HUES48 (cell line): Measurements from ENCODE around the gene KIF26A.

Experiments
- H3K27ac ChIP-seq: one replicate; pipeline ENCODE4 v1.7.0; 2013; ENCODE audit warnings: low read depth, low read length, inconsistent platforms
- H3K27me3 ChIP-seq: 2 replicates; pipeline ENCODE4 v1.6.1; 2013; ENCODE audit warnings: mild to moderate bottlenecking, low read length; ENCODE audit not compliant: control insufficient read depth, insufficient read depth
- H3K36me3 ChIP-seq: 2 replicates; pipeline ENCODE4 v1.6.1; 2013; ENCODE audit warnings: low read length; ENCODE audit not compliant: control insufficient read depth, insufficient read depth
- H3K4me1 ChIP-seq: 2 replicates; pipeline ENCODE4 v1.6.1; 2013; ENCODE audit warnings: mild to moderate bottlenecking, low read length; ENCODE audit not compliant: control insufficient read depth, insufficient read depth
- H3K4me3 ChIP-seq: 2 replicates; pipeline ENCODE4 v1.5.1; 2013; ENCODE audit warnings: mild to moderate bottlenecking, low read depth, low read length
- H3K9ac ChIP-seq: 2 replicates; pipeline ENCODE4 v1.6.1; 2013; ENCODE audit warnings: mild to moderate bottlenecking, low read depth, low read length, moderate library complexity
- H3K9me3 ChIP-seq: 2 replicates; pipeline ENCODE4 v1.6.1; 2013; ENCODE audit warnings: low read length; ENCODE audit not compliant: control insufficient read depth, insufficient read depth

KIF26A gene

DNA sequence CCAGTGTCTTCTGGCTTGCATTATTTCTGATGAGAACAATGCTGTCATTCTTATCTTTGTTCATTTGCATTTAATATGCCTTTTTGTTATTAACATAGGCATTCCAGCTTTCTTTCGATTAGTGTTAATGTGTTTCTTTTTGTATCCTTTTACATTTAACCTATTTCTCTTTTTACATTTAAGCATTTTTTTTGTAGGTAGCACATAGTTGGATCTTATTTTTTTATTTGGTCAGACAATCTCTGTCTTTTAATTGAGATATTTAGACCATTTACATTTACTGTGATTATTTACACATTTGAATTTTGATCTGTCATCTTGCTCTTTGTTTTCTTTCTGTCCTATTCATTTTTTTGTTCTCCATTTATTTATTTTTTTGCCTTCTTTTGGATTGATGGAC lies 14.5 kb upstream of the KIF26A start:
- Histone ChIP-seq H3K9me3 (peaks cover 10% of the 10 kb centered on the region; the same call in 1 of the 2 replicates), H3K9ac (no peak overlapping the region), H3K4me1 (no peaks in the 10 kb centered on the region; the same call in 1 of the 2 replicates), H3K4me3 (no peak overlapping the region), H3K27me3 (peaks cover 6% of the 10 kb centered on the region), H3K27ac (no peak overlapping the region), H3K36me3 (no peaks in the 10 kb centered on the region)

DNA sequence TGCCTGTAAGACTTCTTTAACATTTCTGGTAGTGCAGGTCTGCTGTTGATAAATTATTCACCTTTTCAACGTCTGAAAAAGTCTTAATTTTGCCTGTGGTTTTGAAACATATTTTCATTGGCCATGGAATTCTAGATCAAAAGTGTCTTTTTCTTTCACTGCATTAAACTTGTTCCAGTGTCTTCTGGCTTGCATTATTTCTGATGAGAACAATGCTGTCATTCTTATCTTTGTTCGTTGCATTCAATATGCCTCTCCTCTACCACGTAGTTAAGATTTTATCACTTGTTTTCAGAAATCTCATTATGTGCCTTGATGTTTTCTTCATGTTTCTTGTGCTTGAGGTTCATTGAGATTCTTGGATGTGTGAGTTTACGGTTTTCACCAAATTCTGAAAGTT lies 13.4 kb upstream of the KIF26A start:
- peaks cover 14% of the 10 kb centered on the region; the same call in 1 of the 2 replicates for H3K9me3 ChIP-seq
- no peaks in the 10 kb centered on the region; the same call in 1 of the 2 replicates for H3K4me1 ChIP-seq
- H3K9ac ChIP-seq = no peak overlapping the region

DNA sequence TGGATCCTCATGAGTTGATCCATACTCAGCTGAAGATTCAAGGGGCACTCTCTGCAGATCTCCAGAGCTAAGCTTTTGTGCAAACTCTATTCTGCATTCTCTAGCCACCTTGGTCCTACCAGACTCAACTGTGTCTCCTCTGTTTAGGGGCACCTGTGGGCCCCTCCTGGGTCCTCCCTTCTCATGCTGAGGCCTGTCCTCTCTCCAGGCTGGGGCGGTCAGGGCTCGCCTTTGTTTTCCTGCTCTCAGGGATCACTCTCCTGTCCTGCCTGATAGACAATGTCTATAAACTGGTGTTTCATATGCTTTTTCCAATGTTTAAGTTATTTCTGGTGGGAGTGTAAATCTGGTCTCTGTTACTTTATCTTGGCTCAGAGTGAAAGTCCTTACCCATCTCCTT lies 11.6 kb upstream of the KIF26A start:
- no peaks in the 10 kb centered on the region; the same call in 1 of the 2 replicates for H3K4me1 ChIP-seq
- no peak overlapping the region for H3K9ac ChIP-seq
- H3K36me3 ChIP-seq = no peaks in the 10 kb centered on the region
- no peak overlapping the region for H3K27ac ChIP-seq
- H3K9me3 ChIP-seq = peaks cover 14% of the 10 kb centered on the region; the same call in 1 of the 2 replicates
- no peaks in the 10 kb centered on the region for H3K27me3 ChIP-seq
- H3K4me3 ChIP-seq = no peak overlapping the region

More for the DNA sequence above, 13.4 kb upstream of the KIF26A start:
- Histone ChIP-seq H3K27me3 (no peaks in the 10 kb centered on the region; the same call in 1 of the 2 replicates), H3K27ac (no peak overlapping the region), H3K36me3 (no peaks in the 10 kb centered on the region), H3K4me3 (no peak overlapping the region)

DNA sequence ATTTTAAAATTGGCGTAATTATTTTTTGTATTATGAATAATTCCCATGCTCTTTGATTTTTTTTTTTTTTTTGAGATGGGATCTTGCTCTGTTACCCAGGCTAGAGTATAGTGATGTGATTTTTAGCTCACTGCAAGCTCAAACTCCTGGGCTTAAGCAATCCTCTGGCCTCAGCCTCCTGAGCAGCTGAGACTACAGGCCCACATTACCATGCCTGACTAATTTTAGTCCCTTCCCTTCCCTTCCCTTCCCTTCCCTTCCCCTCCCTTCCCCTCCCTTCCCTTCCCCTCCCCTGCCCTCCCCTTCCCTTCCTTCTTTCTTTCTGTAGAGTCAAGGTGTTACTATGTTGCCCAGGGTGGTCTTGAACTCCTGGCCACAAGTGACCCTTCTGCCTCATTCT lies 9.4 kb upstream of the KIF26A start:
- Histone ChIP-seq H3K36me3 (no peaks in the 10 kb centered on the region), H3K27ac (no peak overlapping the region), H3K9me3 (peaks cover 13% of the 10 kb centered on the region; the same call in 1 of the 2 replicates), H3K4me3 (no peak overlapping the region), H3K9ac (no peak overlapping the region), H3K27me3 (no peaks in the 10 kb centered on the region), H3K4me1 (no peaks in the 10 kb centered on the region)

GRCh38 chr14:104129556-104129955 lies 8.8 kb upstream of the KIF26A start:
- H3K27ac ChIP-seq = no peak overlapping the region
- H3K4me3 ChIP-seq = no peak overlapping the region
- H3K9ac ChIP-seq = no peak overlapping the region
- peaks cover 11% of the 10 kb centered on the region; the same call in 1 of the 2 replicates for H3K9me3 ChIP-seq
- no peaks in the 10 kb centered on the region for H3K27me3 ChIP-seq
- H3K4me1 ChIP-seq = no peaks in the 10 kb centered on the region
- no peaks in the 10 kb centered on the region for H3K36me3 ChIP-seq

GRCh38 chr14:104130974-104131651 lies 7.3 kb upstream of the KIF26A start:
- Histone ChIP-seq H3K36me3 (no peaks in the 10 kb centered on the region), H3K4me3 (no peak overlapping the region), H3K9ac (no peak overlapping the region), H3K27me3 (peaks cover 14% of the 10 kb centered on the region), H3K4me1 (no peaks in the 10 kb centered on the region), H3K27ac (no peak overlapping the region), H3K9me3 (0 out of 2 replicates have a peak, but pooled peaks cover 7% of the 10 kb centered on the region)

DNA sequence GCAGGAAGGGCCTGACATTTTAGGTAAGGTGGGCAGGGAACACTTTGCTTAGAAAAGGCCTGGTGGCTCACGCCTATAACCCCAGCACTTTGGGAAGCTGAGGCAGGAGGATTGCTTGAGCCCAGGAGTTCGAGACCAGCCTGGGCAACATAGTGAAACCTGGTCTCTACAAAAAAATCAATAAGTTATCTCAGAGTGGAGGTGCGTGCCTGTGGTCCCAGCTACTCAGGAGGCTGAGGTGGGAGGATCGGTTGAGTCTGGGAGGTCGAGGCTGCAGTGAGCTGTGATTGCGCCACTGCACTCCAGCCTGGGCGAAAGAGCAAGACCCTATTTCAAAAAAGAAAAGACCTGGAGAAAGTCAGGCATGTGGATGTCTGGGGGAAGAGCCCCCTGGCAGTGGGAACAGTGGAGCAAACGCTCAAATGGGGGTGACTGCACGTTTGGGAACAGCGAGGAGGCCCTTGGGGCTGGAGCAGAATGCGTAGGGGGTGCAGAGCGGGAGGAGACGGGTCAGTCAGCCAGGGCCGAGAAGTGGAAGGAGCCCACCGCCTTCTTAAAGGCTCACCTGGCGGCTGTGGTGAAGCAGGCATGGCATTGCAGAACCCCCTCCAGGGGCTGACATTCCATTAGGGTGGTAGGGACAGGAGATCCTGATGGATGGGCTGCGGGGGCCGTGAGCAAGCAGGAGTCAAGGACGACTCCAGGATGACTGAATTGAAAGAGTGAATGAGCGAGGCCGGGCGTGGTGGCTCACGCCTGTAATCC lies 6.2 kb upstream of the KIF26A start:
- Histone ChIP-seq H3K27ac (no peak overlapping the region), H3K36me3 (no peaks in the 10 kb centered on the region), H3K4me1 (peaks cover 7% of the 10 kb centered on the region; the same call in 1 of the 2 replicates), H3K9ac (no peak overlapping the region), H3K27me3 (peaks cover 23% of the 10 kb centered on the region), H3K4me3 (no peak overlapping the region), H3K9me3 (0 out of 2 replicates have a peak, but pooled peaks cover 4% of the 10 kb centered on the region)

- Histone ChIP-seq H3K4me1 (peaks cover 9% of the 10 kb centered on the region; the same call in 1 of the 2 replicates), H3K36me3 (no peaks in the 10 kb centered on the region), H3K27me3 (peaks cover 30% of the 10 kb centered on the region), H3K4me3 (no peak overlapping the region), H3K27ac (no peak overlapping the region), H3K9ac (no peak overlapping the region), H3K9me3 (0 out of 2 replicates have a peak, but pooled peaks cover 4% of the 10 kb centered on the region)
These were observed 5.4 kb upstream of the KIF26A start for GRCh38 chr14:104132981-104133380.

- H3K4me1 ChIP-seq = peaks cover 9% of the 10 kb centered on the region; the same call in 1 of the 2 replicates
- no peaks in the 10 kb centered on the region for H3K36me3 ChIP-seq
- no peak overlapping the region for H3K9ac ChIP-seq
- 0 out of 2 replicates have a peak, but pooled peaks cover 4% of the 10 kb centered on the region for H3K9me3 ChIP-seq
- H3K4me3 ChIP-seq = no peak overlapping the region
- no peak overlapping the region for H3K27ac ChIP-seq
- H3K27me3 ChIP-seq = peaks cover 30% of the 10 kb centered on the region
These were observed 4.9 kb upstream of the KIF26A start for GRCh38 chr14:104133496-104133895.

- no peak overlapping the region for H3K27ac ChIP-seq
- peaks cover 30% of the 10 kb centered on the region for H3K27me3 ChIP-seq
- H3K4me1 ChIP-seq = peaks cover 9% of the 10 kb centered on the region; the same call in 1 of the 2 replicates
- H3K4me3 ChIP-seq = no peak overlapping the region
- no peaks in the 10 kb centered on the region for H3K36me3 ChIP-seq
- 0 out of 2 replicates have a peak, but pooled peaks cover 4% of the 10 kb centered on the region for H3K9me3 ChIP-seq
- no peak overlapping the region for H3K9ac ChIP-seq
These were observed 4.1 kb upstream of the KIF26A start for GRCh38 chr14:104134061-104134965.
